Measurements from ENCODE around the gene EHD1.

DNA sequence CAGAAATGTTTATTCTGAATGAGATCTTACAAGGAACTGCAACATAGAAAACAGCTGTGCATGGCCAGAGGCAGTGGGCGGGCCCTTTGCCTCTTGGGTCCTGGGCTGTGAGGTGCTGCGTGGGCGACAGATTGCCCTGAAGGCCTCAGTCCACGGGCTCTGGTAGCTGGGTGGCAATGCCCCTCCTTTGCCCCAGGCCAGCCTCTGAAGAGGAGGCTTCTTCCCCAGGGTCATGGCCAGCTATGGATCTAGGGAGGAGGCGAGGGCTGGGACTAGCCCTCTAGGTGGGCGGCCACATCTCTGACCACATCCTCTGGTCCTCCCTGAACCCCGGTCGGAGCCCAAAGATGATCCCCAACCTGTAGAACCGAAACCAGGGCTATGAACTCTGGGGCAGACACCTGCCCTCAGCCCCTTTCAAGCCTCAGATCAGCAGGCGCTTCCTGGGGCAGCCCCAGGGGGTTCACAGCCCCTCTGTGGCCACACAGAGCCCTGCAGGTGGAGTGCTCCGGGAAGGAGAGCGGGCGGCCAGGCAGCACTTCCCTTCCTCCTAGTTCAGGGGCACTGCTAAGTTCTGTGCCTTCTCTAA is 27.3 kb downstream of the EHD1 start:
- TF ChIP-seq, protein P1, sequence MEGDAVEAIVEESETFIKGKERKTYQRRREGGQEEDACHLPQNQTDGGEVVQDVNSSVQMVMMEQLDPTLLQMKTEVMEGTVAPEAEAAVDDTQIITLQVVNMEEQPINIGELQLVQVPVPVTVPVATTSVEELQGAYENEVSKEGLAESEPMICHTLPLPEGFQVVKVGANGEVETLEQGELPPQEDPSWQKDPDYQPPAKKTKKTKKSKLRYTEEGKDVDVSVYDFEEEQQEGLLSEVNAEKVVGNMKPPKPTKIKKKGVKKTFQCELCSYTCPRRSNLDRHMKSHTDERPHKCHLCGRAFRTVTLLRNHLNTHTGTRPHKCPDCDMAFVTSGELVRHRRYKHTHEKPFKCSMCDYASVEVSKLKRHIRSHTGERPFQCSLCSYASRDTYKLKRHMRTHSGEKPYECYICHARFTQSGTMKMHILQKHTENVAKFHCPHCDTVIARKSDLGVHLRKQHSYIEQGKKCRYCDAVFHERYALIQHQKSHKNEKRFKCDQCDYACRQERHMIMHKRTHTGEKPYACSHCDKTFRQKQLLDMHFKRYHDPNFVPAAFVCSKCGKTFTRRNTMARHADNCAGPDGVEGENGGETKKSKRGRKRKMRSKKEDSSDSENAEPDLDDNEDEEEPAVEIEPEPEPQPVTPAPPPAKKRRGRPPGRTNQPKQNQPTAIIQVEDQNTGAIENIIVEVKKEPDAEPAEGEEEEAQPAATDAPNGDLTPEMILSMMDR (IDR thresholded peaks at IDR 0.05): no peak
- no peak for TF ChIP-seq POLR2A (IDR thresholded peaks at IDR 0.05)

All from thyroid gland (tissue), 4 donors.